ENCODE results near the gene SHISA8. TPM values are rescaled to one million over a fixed set of nuclear protein-coding genes. Genes with fewer than 3 reads are reported as not detected.

Gene SHISA8
- total and polyA plus RNA-seq, 2 of the 13 experiments (the other 11 are each of a cell fraction or from before 2014, with no cell fraction given), result not detected

DNA sequence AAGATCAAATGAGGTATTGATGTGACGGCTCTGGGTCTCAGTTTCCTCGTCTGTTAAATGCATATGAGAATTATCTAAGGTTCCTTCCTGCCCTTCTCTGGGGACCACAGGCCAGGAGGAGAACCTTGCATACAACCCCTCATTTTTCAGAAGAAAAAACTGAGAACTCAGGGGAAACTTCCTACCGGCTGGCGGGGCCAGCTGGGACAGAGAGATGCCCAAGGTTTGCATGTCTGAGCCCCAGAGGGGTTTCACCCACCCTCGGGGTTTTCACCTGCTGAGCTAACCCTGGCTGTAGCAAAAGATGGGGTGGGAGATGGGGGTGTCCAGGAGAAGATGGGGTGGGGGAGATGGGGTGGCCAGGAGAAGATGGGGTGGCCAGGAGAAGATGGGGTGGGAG is 7.5 kb upstream of the SHISA8 start:
- intact Hi-C loops (cut with micrococcal nuclease; ENCODE audit: unreplicated experiment), result no loop called here
- Histone ChIP-seq H3K27ac (ENCODE audit: extremely low read length, insufficient read depth, low read length) (no peak overlapping the region), H3K27me3 (ENCODE audit: control insufficient read depth in 1 of 2, insufficient read depth in 2 of 2, low read length in 2 of 2) (peaks cover 15 to 49% of the 10 kb centered on the region in 2 experiments; a peak in 4 of 5 replicates), H3K4me2 (ENCODE audit: low read depth, low read length) (no peak overlapping the region), H4K20me1 (ENCODE audit: insufficient read depth, low read length) (no peaks in the 10 kb centered on the region), H3K9me3 (ENCODE audit: low read length) (no peaks in the 10 kb centered on the region), H2AFZ (ENCODE audit: low read length) (no peak overlapping the region), H3K79me2 (ENCODE audit: insufficient read depth, low read length) (no peaks in the 10 kb centered on the region), H3K4me1 (ENCODE audit: insufficient read depth, low read length) (peaks cover 56% of the 10 kb centered on the region), H3K9ac (ENCODE audit: insufficient read depth, low read depth, low read length) (no peak overlapping the region), H3K36me3 (replicated peaks in 1 of 2; ENCODE audit: control insufficient read depth in 1 of 2, insufficient read depth in 2 of 2, low read length in 2 of 2) (no peaks in the 10 kb centered on the region), H3K4me3 (replicated peaks in 1 of 3; ENCODE audit: insufficient read depth in 1 of 3, low read depth in 2 of 3, low read length in 3 of 3) (no peak overlapping the region)
- no peak for DNase-seq (ENCODE audit: low spot score)
- ChIA-PET CTCF (ENCODE audit: low intra/inter-chr PET ratio, low total read pairs) (no interaction called here), POLR2A (no interaction called here)
- BruUV-seq (replicated peaks), result no TSS peak
- FAIRE-seq, result no peak
- ATAC-seq, result no peak
- 47% methylated on average over 5 of the region's 5 CpGs for WGBS (ENCODE audit: low lambda C conversion rate)
- TF ChIP-seq FOXC1 (CRISPR knock-in tag; IDR thresholded peaks at IDR 0.05; ENCODE audit: borderline replicate concordance) (no peak), ZNF549 (CRISPR knock-in tag; IDR thresholded peaks at IDR 0.05) (no peak), ZNF337 (CRISPR knock-in tag; IDR thresholded peaks at IDR 0.05; ENCODE audit: borderline replicate concordance, low read depth) (no peak)
- in situ Hi-C loops (cut with HindIII; ENCODE audit: extremely low pct_ligation_motif_present, low pct_unique_long_range_greater_than_20kb), result no loop called here

DNA sequence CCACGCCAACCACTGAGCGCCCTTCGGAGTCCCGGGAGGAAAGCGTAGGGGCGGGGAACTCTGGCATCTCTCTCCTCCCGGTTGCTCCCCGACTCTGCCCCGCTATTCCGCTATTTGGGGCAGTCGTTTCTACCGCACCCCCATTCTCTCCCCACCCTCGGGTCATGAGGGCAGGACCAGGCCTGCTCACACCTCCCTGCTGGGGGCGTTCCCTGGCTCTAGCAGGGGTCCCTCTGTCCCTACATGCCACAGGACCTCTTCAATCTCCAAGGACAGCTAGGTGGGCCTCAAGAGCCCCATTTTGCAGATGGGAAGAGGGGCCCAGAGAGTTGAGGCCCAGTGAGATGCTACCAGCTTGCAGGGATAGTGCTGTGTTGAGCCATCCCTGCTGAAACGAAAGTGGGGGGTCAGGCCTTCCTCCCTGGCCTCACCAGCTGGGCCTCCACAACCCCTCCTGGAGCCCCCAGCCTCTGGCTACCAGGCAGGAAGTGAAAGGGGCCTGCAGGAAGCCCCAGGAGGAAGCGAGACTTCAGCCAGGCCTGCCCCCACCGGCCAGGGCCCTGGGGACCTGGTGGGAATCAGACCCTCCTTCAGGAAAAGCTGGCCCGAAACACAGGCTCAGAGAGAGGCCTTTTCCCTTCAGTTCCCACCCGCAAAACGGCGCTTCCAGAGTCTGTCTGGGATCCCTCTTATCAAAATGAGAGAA is 5.5 kb upstream of the SHISA8 start:
- Histone ChIP-seq H3K4me1 (ENCODE audit: insufficient read depth, low read length) (peaks cover 46% of the 10 kb centered on the region), H3K4me3 (replicated peaks in 1 of 3; ENCODE audit: insufficient read depth in 1 of 3, low read depth in 2 of 3, low read length in 3 of 3) (no peak overlapping the region), H4K20me1 (ENCODE audit: insufficient read depth, low read length) (peaks cover 4% of the 10 kb centered on the region; the same call in 1 of the 2 replicates), H3K36me3 (replicated peaks in 1 of 2; ENCODE audit: control insufficient read depth in 1 of 2, insufficient read depth in 2 of 2, low read length in 2 of 2) (no peaks in the 10 kb centered on the region), H3K9ac (ENCODE audit: insufficient read depth, low read depth, low read length) (no peak overlapping the region), H3K79me2 (ENCODE audit: insufficient read depth, low read length) (no peaks in the 10 kb centered on the region), H3K9me3 (ENCODE audit: low read length) (no peaks in the 10 kb centered on the region), H3K27me3 (ENCODE audit: control insufficient read depth in 1 of 2, insufficient read depth in 2 of 2, low read length in 2 of 2) (peaks cover 7 to 61% of the 10 kb centered on the region in 2 experiments), H3K4me2 (ENCODE audit: low read depth, low read length) (no peak overlapping the region), H3K27ac (ENCODE audit: extremely low read length, insufficient read depth, low read length) (no peak overlapping the region), H2AFZ (ENCODE audit: low read length) (no peak overlapping the region)
- in situ Hi-C loops (cut with HindIII; ENCODE audit: extremely low pct_ligation_motif_present, low pct_unique_long_range_greater_than_20kb) (no loop called here), intact Hi-C loops (cut with micrococcal nuclease; ENCODE audit: unreplicated experiment) (no loop called here)
- no TSS peak for BruUV-seq (replicated peaks)
- TF ChIP-seq HNF4G (IDR thresholded peaks at IDR 0.05; ENCODE audit: borderline replicate concordance, low read depth, low read length), result no peak
- TF ChIP-seq HNF4G (CRISPR knock-in tag; IDR thresholded peaks at IDR 0.05; ENCODE audit: borderline replicate concordance, low read depth), result no peak
- DNase-seq (ENCODE audit: low spot score) (no peak), FAIRE-seq (no peak), ATAC-seq (no peak)
- POLR2A ChIA-PET, result no interaction called here
- CTCF ChIA-PET (ENCODE audit: low intra/inter-chr PET ratio, low total read pairs), result no interaction called here
- WGBS (ENCODE audit: low lambda C conversion rate), result 51% methylated on average over 10 of the region's 21 CpGs

All from HepG2 (cell line).